ENCODE data around the gene MTRF1. TPM values are rescaled to one million over a fixed set of nuclear protein-coding genes. Genes with fewer than 3 reads are reported as not detected.

Gene MTRF1
- total RNA-seq, 1 experiment from 2014 or later, result 22.5 TPM

DNA sequence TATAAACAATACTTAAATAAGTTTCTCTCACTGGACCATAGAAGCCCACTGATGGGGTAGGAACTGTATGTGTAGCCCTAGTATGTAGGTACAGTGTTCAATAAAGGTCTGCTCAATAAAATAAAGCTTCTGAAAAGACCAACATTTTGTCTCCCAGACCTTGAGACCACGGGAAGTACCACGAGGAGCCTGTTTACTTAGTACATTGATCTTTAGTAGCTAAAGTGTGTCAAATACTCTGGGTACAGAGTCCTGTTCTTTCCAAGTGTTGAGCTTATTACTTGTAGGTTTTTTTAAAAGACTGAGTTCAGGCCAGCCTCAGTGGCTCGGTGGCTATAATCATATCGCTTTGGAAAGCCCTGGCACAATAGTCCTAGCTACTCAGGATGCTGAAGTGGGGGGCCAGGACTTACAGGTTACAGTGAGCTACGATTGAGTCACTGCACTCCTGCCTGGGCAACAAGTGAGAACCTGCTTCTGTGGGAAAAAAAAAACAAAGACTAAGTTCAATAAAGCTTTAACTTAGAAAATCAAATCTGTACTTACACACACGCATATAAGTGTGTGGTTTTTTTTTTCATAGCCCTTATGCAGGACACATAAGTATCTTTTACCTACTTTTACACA lies 3.4 kb downstream of the MTRF1 start:
- H3K4me3 ChIP-seq, result no peak overlapping the region
- H3K9me3 ChIP-seq (replicated peaks), result no peaks in the 10 kb centered on the region
- no peak for DNase-seq
- H3K27ac ChIP-seq, result no peak overlapping the region
- no peaks in the 10 kb centered on the region for H3K4me1 ChIP-seq
- H3K36me3 ChIP-seq, result peaks cover 17% of the 10 kb centered on the region
- no peaks in the 10 kb centered on the region for H3K27me3 ChIP-seq

DNA sequence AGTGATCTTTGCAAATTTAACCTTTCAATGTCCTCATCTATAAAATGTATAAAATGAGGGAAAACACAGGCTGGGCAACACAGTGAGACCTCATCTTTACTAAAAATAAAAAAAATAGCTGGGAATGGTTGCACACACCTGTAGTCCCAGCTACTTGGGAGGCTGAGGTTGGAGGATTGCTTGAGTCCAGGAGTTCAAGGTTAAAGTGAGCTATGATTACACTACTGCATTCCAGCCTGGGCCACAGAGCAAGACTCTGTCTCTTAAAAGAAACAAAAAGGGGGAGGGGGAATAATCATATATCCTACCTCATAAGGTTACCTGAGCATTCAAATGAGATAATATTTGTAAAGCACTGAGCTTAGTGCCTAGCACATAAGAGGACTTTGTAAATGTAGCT lies 5.8 kb downstream of the MTRF1 start:
- Histone ChIP-seq H3K4me1 (no peaks in the 10 kb centered on the region), H3K27me3 (no peaks in the 10 kb centered on the region), H3K4me3 (no peak overlapping the region), H3K27ac (no peak overlapping the region), H3K9me3 (replicated peaks) (no peaks in the 10 kb centered on the region), H3K36me3 (peaks cover 33% of the 10 kb centered on the region)
- no peak for DNase-seq

DNA sequence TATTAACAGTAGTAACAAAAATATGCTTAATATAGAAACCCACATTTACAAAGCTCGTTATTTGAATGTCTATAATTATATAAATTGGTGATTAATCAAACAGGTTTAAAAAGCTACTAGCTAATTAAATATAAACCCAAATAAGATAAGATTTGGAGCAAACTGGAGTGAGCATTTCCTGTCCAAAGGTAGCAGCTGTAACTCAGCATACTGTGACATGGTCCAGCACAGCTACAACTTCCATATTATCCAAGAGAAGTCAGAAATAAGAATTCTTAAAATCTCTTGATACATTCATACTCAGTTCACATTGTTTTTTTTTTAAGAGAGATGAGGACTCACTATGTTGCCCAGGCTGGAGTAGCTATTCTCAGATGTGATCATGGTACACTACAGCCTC lies 8.5 kb downstream of the MTRF1 start:
- Histone ChIP-seq H3K36me3 (peaks cover 37% of the 10 kb centered on the region), H3K4me1 (no peaks in the 10 kb centered on the region), H3K4me3 (no peak overlapping the region), H3K9me3 (replicated peaks) (no peaks in the 10 kb centered on the region), H3K27me3 (no peaks in the 10 kb centered on the region), H3K27ac (no peak overlapping the region)
- no peak for DNase-seq

DNA sequence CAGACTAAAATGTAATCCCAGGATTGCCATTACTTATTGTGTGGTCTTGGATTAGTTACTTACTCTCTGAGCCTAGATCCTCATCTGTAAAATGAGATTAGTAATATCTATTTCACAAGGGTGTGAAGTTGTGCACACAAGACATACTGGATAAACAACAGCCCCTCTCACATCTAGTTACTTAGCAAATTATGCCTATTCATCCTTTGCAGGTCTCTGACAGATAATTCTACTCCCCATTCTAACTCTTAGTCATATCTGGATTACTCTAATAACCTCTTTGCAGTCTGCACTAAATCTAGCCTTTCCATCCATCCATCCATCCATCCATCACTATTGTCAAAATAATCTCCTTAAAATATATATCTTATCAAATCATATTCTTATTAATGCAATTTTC lies 12.4 kb downstream of the MTRF1 start:
- Histone ChIP-seq H3K4me1 (peaks cover 24% of the 10 kb centered on the region), H3K27ac (no peak overlapping the region), H3K36me3 (peaks cover 28% of the 10 kb centered on the region), H3K4me3 (no peak overlapping the region), H3K9me3 (replicated peaks) (no peaks in the 10 kb centered on the region), H3K27me3 (no peaks in the 10 kb centered on the region)
- DNase-seq, result no peak

DNA sequence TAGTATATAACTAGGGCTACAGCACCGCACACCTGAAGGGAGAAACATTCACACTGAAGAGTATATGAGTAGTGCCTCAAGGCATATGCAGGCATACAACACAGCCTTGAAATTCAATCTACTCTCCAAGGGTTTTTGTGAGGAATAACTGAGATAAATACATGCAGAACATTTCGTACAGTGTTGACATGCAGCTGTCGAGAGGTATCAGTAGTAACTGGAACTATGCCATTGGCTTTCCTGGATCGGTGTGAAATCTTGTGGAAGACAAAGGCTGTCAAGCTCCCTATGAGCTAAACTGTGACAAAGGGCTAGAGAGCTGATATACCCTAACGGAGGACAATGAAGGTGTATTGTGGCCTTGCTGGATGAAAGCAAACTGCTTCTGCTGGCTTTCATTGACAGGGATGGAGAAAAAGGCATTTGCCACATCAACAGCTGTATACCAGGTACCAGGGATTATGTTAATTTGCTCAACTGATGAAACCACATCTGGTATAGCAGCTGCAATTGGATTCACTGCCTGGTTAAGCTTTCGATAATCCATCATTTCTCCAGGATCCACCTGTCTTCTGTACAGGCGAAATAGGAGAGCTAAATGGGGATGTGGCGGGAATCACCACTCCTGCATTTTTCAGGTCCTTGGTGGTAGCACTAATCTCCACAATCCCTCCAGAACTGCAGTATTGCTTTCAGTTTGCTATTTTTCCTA lies 16.3 kb downstream of the MTRF1 start:
- H3K4me1 ChIP-seq, result peaks cover 28% of the 10 kb centered on the region
- H3K27ac ChIP-seq, result peak overlapping the region; percentile 86
- peak; percentile 77 to 93 for DNase-seq
- no peaks in the 10 kb centered on the region for H3K27me3 ChIP-seq
- peaks cover 7% of the 10 kb centered on the region; the same call in 1 of the 2 replicates for H3K36me3 ChIP-seq
- H3K4me3 ChIP-seq, result no peak overlapping the region
- no peaks in the 10 kb centered on the region for H3K9me3 ChIP-seq (replicated peaks)

DNA sequence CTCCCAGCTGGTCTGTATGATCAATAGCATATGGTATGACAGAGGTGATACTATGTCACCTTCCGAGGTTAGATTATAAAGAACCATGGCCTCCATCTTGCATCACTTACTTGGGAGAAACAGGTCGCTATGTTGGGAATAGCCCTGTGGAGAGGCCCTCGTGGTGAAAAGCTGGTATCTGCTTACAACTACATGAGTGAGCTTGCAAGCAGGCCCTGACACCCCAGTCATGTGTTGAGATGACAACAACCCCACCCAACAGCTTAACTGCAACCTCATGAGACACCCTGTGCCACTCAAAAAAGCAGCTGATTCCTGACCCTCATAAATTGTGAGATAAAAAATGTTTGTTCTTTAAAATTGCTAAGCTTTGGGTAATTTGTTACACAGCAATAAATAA lies 18.8 kb downstream of the MTRF1 start:
- H3K9me3 ChIP-seq (replicated peaks), result no peaks in the 10 kb centered on the region
- H3K27me3 ChIP-seq, result no peaks in the 10 kb centered on the region
- H3K36me3 ChIP-seq, result no peaks in the 10 kb centered on the region
- no peak overlapping the region for H3K27ac ChIP-seq
- H3K4me3 ChIP-seq, result no peak overlapping the region
- no peak for DNase-seq
- H3K4me1 ChIP-seq, result peaks cover 28% of the 10 kb centered on the region

DNA sequence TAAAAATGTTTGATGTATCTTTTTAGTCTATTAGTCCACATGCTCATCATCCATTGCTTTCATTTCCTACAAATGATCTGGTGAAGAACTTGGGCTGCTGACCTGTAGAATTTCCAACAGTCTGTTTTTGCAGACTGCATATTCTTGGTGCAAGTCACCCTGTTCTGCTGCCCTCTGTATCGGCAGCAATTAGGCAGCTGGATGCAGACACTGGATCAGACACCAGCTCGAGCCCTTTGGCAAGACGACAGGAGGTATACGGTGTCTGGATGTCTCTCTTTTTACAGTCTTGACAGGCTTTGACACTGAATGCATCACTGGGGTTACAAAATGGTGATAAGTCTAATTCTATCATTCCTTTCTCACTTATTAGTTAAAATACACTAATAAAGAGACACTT lies 21.8 kb downstream of the MTRF1 start:
- peaks cover 10% of the 10 kb centered on the region for H3K4me1 ChIP-seq
- H3K27me3 ChIP-seq, result no peaks in the 10 kb centered on the region
- no peak for DNase-seq
- peaks cover under 1% of the 10 kb centered on the region; the same call in 1 of the 2 replicates for H3K36me3 ChIP-seq
- H3K9me3 ChIP-seq (replicated peaks), result no peaks in the 10 kb centered on the region
- H3K4me3 ChIP-seq, result no peak overlapping the region
- H3K27ac ChIP-seq, result no peak overlapping the region

DNA sequence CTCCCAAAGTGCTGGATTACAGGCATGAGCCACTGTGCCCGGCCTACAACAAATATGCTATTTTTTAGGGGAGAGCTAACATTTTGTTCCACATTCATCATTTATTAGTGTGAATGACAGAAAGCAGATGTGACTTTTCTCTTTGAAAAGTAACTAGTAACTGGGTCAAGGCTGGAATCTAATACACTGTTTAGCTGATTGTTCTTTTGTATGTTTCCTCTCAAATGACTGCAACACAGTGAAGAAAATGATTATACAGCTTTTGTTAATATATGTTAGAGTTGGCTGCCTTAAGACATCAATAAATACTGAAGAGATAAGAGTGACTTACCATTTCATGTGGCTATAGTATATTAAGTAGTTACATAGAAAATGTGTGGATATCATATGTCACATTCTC lies 27.0 kb downstream of the MTRF1 start:
- peaks cover 8% of the 10 kb centered on the region for H3K36me3 ChIP-seq
- H3K27ac ChIP-seq, result no peak overlapping the region
- no peaks in the 10 kb centered on the region for H3K27me3 ChIP-seq
- DNase-seq, result no peak
- H3K4me3 ChIP-seq, result no peak overlapping the region
- no peaks in the 10 kb centered on the region; the same call in 1 of the 2 replicates for H3K4me1 ChIP-seq
- H3K9me3 ChIP-seq (replicated peaks), result no peaks in the 10 kb centered on the region

DNA sequence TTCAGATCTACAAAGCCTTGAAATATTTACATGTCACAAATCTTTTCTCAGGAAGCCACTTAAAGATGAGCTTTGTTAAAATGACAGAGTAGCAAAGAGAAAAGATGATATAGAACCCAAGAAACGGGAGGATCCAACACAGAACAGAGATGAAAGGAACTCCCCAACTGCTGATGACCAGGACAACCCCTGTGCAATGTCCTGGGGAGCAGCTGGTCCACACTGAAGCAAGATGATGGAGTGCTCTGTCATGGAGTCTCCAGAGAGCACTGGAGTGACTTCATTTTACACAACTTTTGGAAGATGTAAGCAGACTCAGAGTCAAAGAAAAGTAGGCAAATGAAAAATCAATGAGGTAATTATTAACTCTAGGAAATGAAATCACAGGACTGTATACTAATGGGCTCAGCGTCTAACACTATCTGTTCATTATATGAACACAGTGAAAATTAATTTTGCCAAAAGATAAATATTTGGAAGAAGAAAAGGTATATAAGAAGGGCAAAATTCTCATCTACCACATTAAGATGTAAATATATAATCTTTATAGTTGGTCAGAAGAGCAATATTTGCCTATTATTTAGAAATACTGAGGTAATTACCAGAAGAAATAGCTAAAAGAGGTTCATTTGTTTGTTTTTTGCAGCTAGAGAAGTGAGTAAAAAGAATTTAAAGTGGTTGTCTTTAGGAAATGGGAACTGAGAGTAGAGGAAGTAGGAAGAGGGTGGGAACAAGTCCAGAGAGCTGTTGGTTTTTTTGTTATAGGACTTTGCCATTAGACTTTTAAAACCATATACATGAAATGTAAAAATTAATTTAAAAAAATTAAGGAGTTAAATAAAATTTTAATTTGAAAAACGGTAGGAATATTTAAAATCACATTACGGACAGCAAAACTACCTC lies 30.5 kb downstream of the MTRF1 start:
- Histone ChIP-seq H3K27me3 (no peaks in the 10 kb centered on the region), H3K9me3 (replicated peaks) (no peaks in the 10 kb centered on the region), H3K27ac (no peak overlapping the region), H3K4me1 (no peaks in the 10 kb centered on the region; the same call in 1 of the 2 replicates), H3K36me3 (peaks cover 15% of the 10 kb centered on the region), H3K4me3 (no peak overlapping the region)
- DNase-seq, result no peak

DNA sequence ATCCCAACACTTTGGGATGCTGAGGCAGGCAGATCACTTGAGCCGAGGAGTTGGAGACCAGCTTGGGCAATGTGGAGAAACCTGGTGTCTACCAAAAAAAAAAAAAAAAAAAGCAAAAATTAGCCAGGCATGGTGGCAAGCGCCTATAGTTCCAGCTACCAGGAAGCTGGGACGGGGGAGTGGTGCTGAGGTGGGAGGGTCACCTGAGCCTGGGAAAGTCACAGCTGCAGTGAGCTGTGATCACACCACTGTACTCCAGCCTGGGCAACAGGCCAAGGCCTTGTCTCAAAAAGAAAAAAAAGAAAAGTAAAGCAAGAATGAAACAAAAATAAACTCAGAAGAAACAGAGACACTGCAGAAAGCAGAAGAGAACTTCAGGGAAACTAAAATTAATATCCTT lies 31.6 kb downstream of the MTRF1 start:
- Histone ChIP-seq H3K27ac (no peak overlapping the region), H3K4me3 (no peak overlapping the region), H3K27me3 (no peaks in the 10 kb centered on the region), H3K36me3 (peaks cover 15% of the 10 kb centered on the region), H3K4me1 (no peaks in the 10 kb centered on the region; the same call in 1 of the 2 replicates), H3K9me3 (replicated peaks) (no peaks in the 10 kb centered on the region)
- peak; percentile 55 to 65 for DNase-seq

DNA sequence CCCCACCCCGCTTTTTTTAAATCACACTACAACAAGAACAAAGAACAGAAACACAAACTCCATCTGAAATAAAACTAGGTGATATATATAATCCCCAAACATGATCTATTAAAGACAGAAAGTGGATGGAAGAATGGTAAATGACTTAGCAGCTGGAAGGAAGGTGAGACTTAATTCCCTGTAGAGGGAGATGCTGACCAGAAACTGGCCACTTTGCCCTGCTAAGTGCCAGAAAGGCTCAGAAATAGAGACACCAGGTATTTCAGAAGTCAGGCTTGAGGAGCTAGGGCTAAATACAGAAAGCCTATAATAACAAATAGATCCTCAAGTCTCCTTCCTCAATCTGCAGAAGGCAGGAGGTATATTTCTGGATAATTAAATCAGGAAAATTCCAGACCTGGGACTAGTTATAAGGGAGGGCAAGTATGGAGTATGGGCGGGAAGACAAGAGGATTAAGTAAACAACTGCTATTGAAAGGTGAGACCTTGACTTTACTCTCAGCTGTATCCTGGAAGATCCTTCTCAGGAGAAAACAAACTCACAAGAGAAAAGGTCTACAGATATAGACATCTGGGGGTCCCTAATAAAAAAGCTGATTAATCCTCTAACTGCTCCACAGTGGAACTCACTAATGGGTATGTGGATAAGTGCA lies 32.2 kb downstream of the MTRF1 start:
- Histone ChIP-seq H3K27me3 (no peaks in the 10 kb centered on the region), H3K36me3 (peaks cover 11% of the 10 kb centered on the region; the same call in 1 of the 2 replicates)
- no peak for DNase-seq

DNA sequence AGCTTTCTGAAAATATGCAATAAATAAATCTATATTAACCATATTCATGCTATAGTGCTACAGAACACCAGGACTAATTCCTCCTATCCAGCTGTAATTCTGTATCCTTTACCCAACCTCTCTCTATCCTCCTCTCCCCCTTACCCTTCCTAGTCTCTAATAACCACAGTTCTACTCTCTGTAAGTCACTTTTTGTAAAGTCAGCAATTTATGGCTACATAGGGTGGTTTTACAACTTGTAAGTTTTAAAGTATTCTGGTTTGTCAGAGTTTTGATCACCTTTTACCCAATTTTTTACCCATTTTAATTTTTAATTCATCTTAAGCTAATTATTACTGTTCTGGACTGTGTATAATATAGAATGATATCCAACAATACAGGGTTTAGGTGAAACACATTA lies 34.0 kb downstream of the MTRF1 start:
- H3K27me3 ChIP-seq, result no peaks in the 10 kb centered on the region

More for the DNA sequence above, 32.2 kb downstream of the MTRF1 start:
- no peaks in the 10 kb centered on the region for H3K9me3 ChIP-seq (replicated peaks)
- H3K27ac ChIP-seq, result no peak overlapping the region
- no peaks in the 10 kb centered on the region; the same call in 1 of the 2 replicates for H3K4me1 ChIP-seq
- no peak overlapping the region for H3K4me3 ChIP-seq

DNA sequence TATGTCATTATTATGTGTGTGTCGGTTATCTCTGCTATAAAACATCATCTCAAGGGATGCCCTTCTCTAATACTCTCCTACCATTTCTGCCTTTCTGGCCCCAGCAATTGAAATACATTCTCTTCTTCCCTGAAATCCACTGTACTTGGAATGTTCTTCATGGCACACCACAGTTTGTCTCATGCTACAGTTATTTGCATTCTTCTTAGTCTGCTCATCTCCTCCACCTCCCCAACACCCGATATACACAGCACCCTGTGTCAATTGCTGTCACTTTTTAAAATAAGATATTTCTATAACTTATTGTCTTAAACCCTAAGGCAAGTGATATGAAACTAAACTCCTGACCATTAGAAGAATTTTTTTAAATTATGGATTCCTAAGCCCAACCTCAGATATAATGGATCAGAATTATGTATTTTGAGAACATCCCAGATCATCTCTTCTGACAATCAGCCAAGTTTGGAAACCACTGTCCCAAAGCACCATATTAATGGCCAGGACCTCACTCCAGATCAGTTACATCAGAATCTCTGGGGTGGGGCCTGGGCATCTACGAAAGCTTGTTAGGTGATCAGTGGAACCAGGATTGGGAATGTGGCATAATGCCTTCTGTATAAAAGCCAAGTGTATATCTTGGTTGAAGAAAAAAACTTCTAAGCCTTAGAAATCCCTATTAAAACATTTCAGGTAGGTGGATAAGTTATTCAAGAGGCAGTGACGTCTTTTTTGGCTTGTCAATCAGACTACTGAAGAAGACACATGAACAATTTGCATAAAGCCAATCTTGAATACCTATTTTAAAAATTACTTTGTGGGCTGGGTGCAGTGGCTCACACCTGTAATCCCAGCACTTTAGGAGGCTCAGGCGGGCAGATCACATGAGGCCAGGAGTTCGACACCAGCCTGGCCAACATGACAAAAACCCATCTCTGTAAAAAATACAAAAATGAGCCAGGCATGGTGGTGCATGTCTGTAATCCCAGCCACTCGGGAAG lies 39.0 kb downstream of the MTRF1 start:
- Histone ChIP-seq H3K4me1 (peaks cover 22% of the 10 kb centered on the region), H3K36me3 (peaks cover 2% of the 10 kb centered on the region; the same call in 1 of the 2 replicates), H3K4me3 (no peak overlapping the region), H3K9me3 (replicated peaks) (no peaks in the 10 kb centered on the region), H3K27me3 (no peaks in the 10 kb centered on the region), H3K27ac (peak overlapping the region; percentile 24)
- DNase-seq, result no peak

More for the DNA sequence above, 34.0 kb downstream of the MTRF1 start:
- Histone ChIP-seq H3K4me1 (no peaks in the 10 kb centered on the region; the same call in 1 of the 2 replicates), H3K9me3 (replicated peaks) (no peaks in the 10 kb centered on the region), H3K36me3 (peaks cover 11% of the 10 kb centered on the region; the same call in 1 of the 2 replicates), H3K4me3 (no peak overlapping the region), H3K27ac (no peak overlapping the region)
- no peak for DNase-seq
